GM19193 (cell line): ENCODE data around the gene SEMA4D.

Source experiments
- POLR2A ChIP-seq: IDR thresholded peaks from 4 replicates; pipeline ENCODE4 v1.6.1; 2011; ENCODE audit not compliant: insufficient read depth, insufficient read length; ENCODE audit errors: extremely low read depth

Gene SEMA4D

GRCh38 chr9:89468281-89468960 lies 29.5 kb downstream of the SEMA4D start:
- no peak for TF ChIP-seq POLR2A

GRCh38 chr9:89467278-89467625 lies 30.7 kb downstream of the SEMA4D start:
- TF ChIP-seq POLR2A, result no peak

GRCh38 chr9:89466451-89467277 lies 31.2 kb downstream of the SEMA4D start:
- TF ChIP-seq POLR2A, result peak; percentile 53

- no peak for TF ChIP-seq POLR2A
Observed at GRCh38 chr9:89465726-89466308, 32.1 kb downstream of the SEMA4D start.

GRCh38 chr9:89465001-89465451 lies 32.9 kb downstream of the SEMA4D start:
- TF ChIP-seq POLR2A, result no peak

- TF ChIP-seq POLR2A, result peak; percentile 29
Observed at GRCh38 chr9:89464300-89464901, 33.5 kb downstream of the SEMA4D start.

GRCh38 chr9:89462817-89463683 lies 34.9 kb downstream of the SEMA4D start:
- no peak for TF ChIP-seq POLR2A

GRCh38 chr9:89462199-89462598 lies 35.7 kb downstream of the SEMA4D start:
- no peak for TF ChIP-seq POLR2A

- TF ChIP-seq POLR2A, result no peak
Observed at GRCh38 chr9:89461265-89461664, 36.6 kb downstream of the SEMA4D start.

- no peak for TF ChIP-seq POLR2A
Observed at GRCh38 chr9:89460551-89460950, 37.4 kb downstream of the SEMA4D start.

- TF ChIP-seq POLR2A, result no peak
Observed at GRCh38 chr9:89458768-89459496, 39.0 kb downstream of the SEMA4D start.

GRCh38 chr9:89457376-89457855 lies 40.5 kb downstream of the SEMA4D start:
- TF ChIP-seq POLR2A, result no peak

- no peak for TF ChIP-seq POLR2A
Observed at GRCh38 chr9:89455356-89455824, 42.5 kb downstream of the SEMA4D start.
